GM12878 (cell line): ENCODE results near the gene GABRR3. TPM values are rescaled to one million over a fixed set of nuclear protein-coding genes. Genes with fewer than 3 reads are reported as not detected.

ENCODE experiments used
- ATAC-seq: fragments of 200-7000 bp; cut with Tn5 transposase; 3 replicates; pipeline ENCODE4 v1.9.1; 2020; ENCODE audit warnings: mild to moderate bottlenecking, moderate library complexity
- BruUV-seq: library from RNA; stranded (reverse); fragments of 400-500 nt; replicated peaks from 2 replicates; lab custom pipeline; 2021; lab: Mats Ljungman, UMichigan
- CTCF ChIA-PET: fragments of 300-600 bp; sonication (Branson Sonifier 250); formaldehyde crosslinking; extraction: SDS; loops from one replicate; lab custom pipeline; 2021; ENCODE audit warnings: inconsistent platforms; lab: Yijun Ruan, JAX
- POLR2A ChIA-PET: fragments of 350-600 bp; formaldehyde crosslinking; extraction: SDS; loops from one replicate; lab custom pipeline; 2021; ENCODE audit warnings: inconsistent platforms; lab: Charles Lee
- RAD21 ChIA-PET: fragments of 300-600 bp; sonication (Branson Sonifier 250); formaldehyde crosslinking; loops from one replicate; lab custom pipeline; 2023; ENCODE audit warnings: antibody characterized with exemption; ENCODE audit not compliant: unreplicated experiment; lab: Charles Lee
- SMC1A ChIA-PET: fragments of 300-600 bp; sonication (Branson Sonifier 250); formaldehyde crosslinking; loops from one replicate; lab custom pipeline; 2023; ENCODE audit not compliant: unreplicated experiment, uncharacterized antibody; lab: Charles Lee
- DNase-seq: peaks from one replicate; pipeline ENCODE4 v3.0.0-alpha.2; 2011; ENCODE audit warnings: low read depth, low spot score
- FAIRE-seq: peaks from 3 replicates; lab custom pipeline; 2011; peaks lifted over from hg19 to GRCh38; lab: Jason Lieb, UNC
- H2AFZ ChIP-seq: 2 replicates; pipeline ENCODE4 v1.6.0; 2011; ENCODE audit warnings: low read depth, low read length, control low read depth; ENCODE audit not compliant: control insufficient read depth
- H3K27ac ChIP-seq: 2 replicates; pipeline ENCODE4 v1.5.1; 2011; ENCODE audit warnings: control low read depth; ENCODE audit not compliant: control insufficient read depth, insufficient read depth
- H3K27me3 ChIP-seq, 2 experiments: replicated peaks in 1 of 2; 2 replicates each; pipeline versions ENCODE4 v1.6.0 to v1.6.1; 2011; ENCODE audit warnings: low read length in 1 of 2; ENCODE audit not compliant: control insufficient read depth in 2 of 2, insufficient read depth in 2 of 2
- H3K36me3 ChIP-seq, 2 experiments: 2 replicates each; pipeline ENCODE4 v1.5.1; 2011; ENCODE audit warnings: low read length in 1 of 2; ENCODE audit not compliant: control insufficient read depth in 2 of 2, insufficient read depth in 2 of 2
- H3K4me1 ChIP-seq: 2 replicates; pipeline ENCODE4 v1.6.1; 2011; ENCODE audit warnings: mild to moderate bottlenecking, low read length, moderate library complexity, mixed read lengths; ENCODE audit not compliant: control insufficient read depth, insufficient read depth
- H3K4me2 ChIP-seq: 2 replicates; pipeline ENCODE4 v1.6.0; 2011; ENCODE audit warnings: control low read depth; ENCODE audit not compliant: control insufficient read depth, insufficient read depth
- H3K4me3 ChIP-seq: fragments of 200-600 bp; sonication (generic); 2 replicates; pipeline ENCODE4 v1.5.1; 2016
- H3K79me2 ChIP-seq: 2 replicates; pipeline ENCODE4 v1.6.0; 2011; ENCODE audit warnings: low read length; ENCODE audit not compliant: control insufficient read depth, insufficient read depth
- H3K9ac ChIP-seq: 2 replicates; pipeline ENCODE4 v1.8.0; 2011; ENCODE audit warnings: low read length, control low read depth, mixed read lengths; ENCODE audit not compliant: control insufficient read depth, insufficient read depth
- H3K9me3 ChIP-seq: replicated peaks from 3 replicates; pipeline ENCODE4 v1.5.1; 2011; ENCODE audit warnings: mild to moderate bottlenecking, low read length; ENCODE audit not compliant: control insufficient read depth, insufficient read depth
- H4K20me1 ChIP-seq: 2 replicates; pipeline ENCODE4 v1.6.0; 2011; ENCODE audit not compliant: control insufficient read depth, insufficient read depth
- ATF2 ChIP-seq: IDR thresholded peaks from 2 replicates; pipeline ENCODE4 v1.6.1; 2012; ENCODE audit warnings: low read length, inconsistent platforms
- BACH1 ChIP-seq: fragments of 450-650 bp; IDR thresholded peaks from 2 replicates; pipeline ENCODE4 v1.6.1; 2017; ENCODE audit warnings: mild to moderate bottlenecking, borderline replicate concordance
- BMI1 ChIP-seq: fragments of 450-650 bp; IDR thresholded peaks from 2 replicates; pipeline ENCODE4 v1.6.1; 2016; ENCODE audit warnings: mild to moderate bottlenecking, moderate library complexity, borderline replicate concordance
- CBX5 ChIP-seq: sonication (generic); IDR thresholded peaks from 2 replicates; pipeline ENCODE4 v1.6.1; 2016; ENCODE audit warnings: low read depth, moderate library complexity, mild to moderate bottlenecking, inconsistent platforms
- DPF2 ChIP-seq: fragments of 450-650 bp; IDR thresholded peaks from 2 replicates; pipeline ENCODE4 v1.6.1; 2017; ENCODE audit warnings: mild to moderate bottlenecking
- ESRRA ChIP-seq: IDR thresholded peaks from 2 replicates; pipeline ENCODE4 v1.6.1; 2012; ENCODE audit warnings: mild to moderate bottlenecking, low read length, improper control_type of control experiment
- MLLT1 ChIP-seq: fragments of 450-650 bp; IDR thresholded peaks from 2 replicates; pipeline ENCODE4 v1.6.1; 2016; ENCODE audit warnings: mild to moderate bottlenecking
- MTA3 ChIP-seq: IDR thresholded peaks from 2 replicates; pipeline ENCODE4 v1.6.1; 2012; ENCODE audit warnings: low read length, inconsistent platforms, borderline replicate concordance
- RAD51 ChIP-seq: fragments of 450-650 bp; IDR thresholded peaks from 2 replicates; pipeline ENCODE4 v1.6.1; 2016; ENCODE audit warnings: moderate library complexity, mild to moderate bottlenecking, inconsistent platforms
- SKIL ChIP-seq: fragments of 450-650 bp; IDR thresholded peaks from 2 replicates; pipeline ENCODE4 v1.6.1; 2017; ENCODE audit warnings: mild to moderate bottlenecking, low read depth, inconsistent platforms; ENCODE audit not compliant: poor library complexity, severe bottlenecking
- SMAD5 ChIP-seq: IDR thresholded peaks from 2 replicates; pipeline ENCODE4 v1.6.1; 2016; ENCODE audit warnings: antibody characterized with exemption, low read depth
- TCF3 ChIP-seq: IDR thresholded peaks from 2 replicates; pipeline ENCODE4 v1.6.1; 2012; ENCODE audit warnings: low read depth, mild to moderate bottlenecking, low read length, borderline replicate concordance; ENCODE audit not compliant: insufficient read depth
- ZNF687 ChIP-seq: fragments of 450-650 bp; IDR thresholded peaks from 2 replicates; pipeline ENCODE4 v1.6.1; 2017; ENCODE audit warnings: mild to moderate bottlenecking, moderate library complexity
- WGBS: methylation state at CpG from one replicate; pipeline ENCODE4 v1.1.6; 2016; ENCODE audit warnings: low lambda C conversion rate; ENCODE audit not compliant: insufficient replicate concordance, insufficient coverage; ENCODE audit errors: missing lambda C conversion rate; 5-methylcytosine and 5-hydroxymethylcytosine counted together
- in situ Hi-C: fragments of 300-500 bp; cut with MboI; formaldehyde crosslinking; loops from 9 replicates; pipeline ENCODE4 v1.14.3; 2018; ENCODE audit warnings: mixed read lengths
- intact Hi-C: fragments of 100-400 bp; cut with micrococcal nuclease; formaldehyde crosslinking; loops from one replicate; pipeline ENCODE4 v1.14.2; 2022; ENCODE audit not compliant: unreplicated experiment
- polyA plus RNA-seq, 11 experiments: library from polyadenylated mRNA; depleted of rRNA in 4 of 11; unstranded in 6 of 11; stranded (reverse) in 5 of 11; fragments of >200 nt; fragmentation: Nextera tagmentation in 4 of 11; fragmentation: Illumina TruSeq in 1 of 11; extraction: Ambion mirVana in 4 of 11; extraction: Trizol in 1 of 11; gene quantifications; 1 replicate in 1 of 11; 2 replicates in 10 of 11; pipeline versions ENCODE4 v1.2.1 to v1.2.3, GENCODE V29; 2011 to 2016; ENCODE audit warnings: inconsistent platforms in 2 of 11, missing spikeins in 2 of 11, low read depth in 1 of 11
- total RNA-seq, 4 experiments: library from RNA; depleted of rRNA in 3 of 4; stranded (reverse); fragments of >200 nt in 3 of 4; fragmentation: Illumina TruSeq in 1 of 4; extraction: Trizol in 1 of 4; gene quantifications; 2 replicates each; pipeline versions ENCODE4 v1.2.1 to v1.2.3, GENCODE V29; 2013 to 2021

Gene GABRR3
- total and polyA plus RNA-seq, 10 of the 15 experiments (the other 5 are each of a cell fraction or from before 2014, with no cell fraction given), result not detected

- intact Hi-C loops, result loop anchor here (5.0 kb wide), 1 partner anchor 52 kb away; no protein-coding TSS in a partner anchor
- no peaks in the 10 kb centered on the region for H3K27me3 ChIP-seq
- H2AFZ ChIP-seq, result no peak overlapping the region
- no peaks in the 10 kb centered on the region for H3K9me3 ChIP-seq
- ChIA-PET RAD21 (interaction anchor here (0.9 kb wide), 1 partner anchor 52 kb away, joined by 3 read pairs; no protein-coding TSS in a partner anchor), POLR2A (no interaction called here), CTCF (interaction anchor here (0.6 to 1.5 kb wide), 4 partner anchors 17 to 468 kb away, joined by 3 to 4 read pairs (median 4); no protein-coding TSS in a partner anchor), SMC1A (interaction anchor here (0.6 to 1.8 kb wide), 4 partner anchors 14 to 196 kb away, joined by 3 to 4 read pairs (median 4); no protein-coding TSS in a partner anchor)
- no peak for FAIRE-seq
- peak overlapping the region; percentile 74 for H3K4me3 ChIP-seq
- peaks cover 0 to 9% of the 10 kb centered on the region in 2 experiments; a peak in 1 of 4 replicates for H3K36me3 ChIP-seq
- DNase-seq, result no peak
- no TSS peak for BruUV-seq
- no peaks in the 10 kb centered on the region for H4K20me1 ChIP-seq
- H3K9ac ChIP-seq, result no peak overlapping the region
- 0 out of 2 replicates have a peak, but pooled peaks cover 3% of the 10 kb centered on the region for H3K4me1 ChIP-seq
- H3K27ac ChIP-seq, result no peak overlapping the region
- in situ Hi-C loops, result no loop called here
- no peak for ATAC-seq
- 100% methylated on average over 1 of the region's 1 CpG for WGBS
- H3K4me2 ChIP-seq, result 0 out of 2 replicates have a peak overlapping the region, but pooled peaks have one; percentile 1
- peaks cover 42% of the 10 kb centered on the region for H3K79me2 ChIP-seq
- no peak for TF ChIP-seq DPF2
- TF ChIP-seq MTA3, result no peak
- TF ChIP-seq ATF2, result no peak
- no peak for TF ChIP-seq TCF3
- no peak for TF ChIP-seq MLLT1
- TF ChIP-seq CBX5, result no peak
- no peak for TF ChIP-seq SKIL
- TF ChIP-seq BMI1, result no peak
- no peak for TF ChIP-seq ESRRA
- TF ChIP-seq ZNF687, result no peak
- TF ChIP-seq SMAD5, result no peak
- TF ChIP-seq RAD51, result no peak
- no peak for TF ChIP-seq BACH1
Measured at GRCh38 chr3:97970156-97970555, 65.0 kb downstream of the GABRR3 start.
